ENCODE results near the gene MIS12. TPM values are rescaled to one million over a fixed set of nuclear protein-coding genes. Genes with fewer than 3 reads are reported as not detected.

Gene MIS12
- total and polyA plus RNA-seq, 2 of the 8 experiments (the other 6 are each of a cell fraction or from before 2014, with no cell fraction given), result 9.5 to 25.6 TPM

DNA sequence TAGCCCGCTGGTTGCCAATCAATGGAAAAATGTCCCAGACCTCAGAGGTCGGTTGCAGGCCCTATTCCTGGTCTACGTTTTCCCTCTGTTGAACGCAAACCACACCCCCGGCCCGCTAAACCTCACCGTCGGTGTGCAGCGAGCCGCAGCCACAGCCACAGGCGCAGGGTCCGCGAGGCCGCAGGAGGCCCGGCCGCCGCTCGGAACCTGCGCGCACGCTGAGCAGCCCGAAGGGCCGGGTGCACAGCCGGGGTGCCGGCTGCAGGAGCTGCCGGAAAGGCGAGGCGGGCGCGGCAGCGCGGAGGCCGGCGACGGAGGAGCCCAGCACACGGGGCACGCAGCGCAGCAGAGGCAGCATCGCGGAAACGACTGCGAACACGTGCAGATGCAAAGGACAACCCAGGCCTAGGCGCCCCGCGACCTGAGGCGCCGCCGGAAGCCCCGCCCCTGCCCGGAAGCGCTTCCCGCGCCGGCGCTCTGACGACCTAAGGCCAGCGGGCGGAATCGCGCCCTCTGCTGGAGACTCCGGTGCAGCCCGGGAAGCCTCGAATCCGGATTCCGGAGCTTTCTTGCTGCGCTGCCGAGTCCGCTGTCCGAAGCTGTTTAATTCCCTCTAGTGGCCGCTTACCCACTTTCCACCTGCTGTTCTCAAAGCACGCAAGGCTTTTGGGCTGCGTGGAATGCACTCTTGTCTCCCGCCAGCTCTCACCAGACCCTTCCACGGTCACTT, 47.5 kb upstream of the MIS12 start, which contains the start of gene C1QBP:
Gene C1QBP (minus strand): TSS at position 440 of the 730 bp plus-strand sequence. CDS start 82 bp downstream, at position 358.
- WGBS, 2 experiments (ENCODE audit: extremely low coverage in 1 of 2, insufficient coverage in 1 of 2, insufficient read length in 1 of 2, insufficient replicate concordance in 2 of 2, low coverage in 1 of 2, low lambda C conversion rate in 2 of 2, missing lambda C conversion rate in 1 of 2), result 1% methylated on average over 57 of the region's 75 CpGs; no CpG with 5 or more reads in 1 of the 2 experiments
- Histone ChIP-seq H2AFZ (ENCODE audit: low read length) (no peak within 1 kb of the TSS; the same call in 1 of the 2 replicates), H3K18ac (ENCODE audit: extremely low read depth, low read length) (peak within 1 kb of the TSS; percentile 87; the same call in 1 of the 2 replicates), H3K27me3 (replicated peaks in 1 of 4; ENCODE audit: control insufficient read depth in 3 of 4, extremely low read depth in 1 of 4, insufficient read depth in 3 of 4, low read length in 3 of 4) (no peaks in the 10 kb centered on the region), H4K20me1 (replicated peaks in 1 of 2; ENCODE audit: control insufficient read depth in 1 of 2, insufficient read depth in 2 of 2, low read length in 2 of 2) (peaks cover 5 to 20% of the 10 kb centered on the region in 2 experiments), H2BK15ac (ENCODE audit: low read length) (no peak within 1 kb of the TSS), H3K79me2 (ENCODE audit: control insufficient read depth in 1 of 2, insufficient read depth in 2 of 2, low read length in 2 of 2) (peaks cover 12 to 49% of the 10 kb centered on the region in 2 experiments), H3K56ac (replicated peaks; ENCODE audit: insufficient read length, low read depth, low read length) (no peak within 1 kb of the TSS), H2BK120ac (replicated peaks; ENCODE audit: low read depth, low read length) (no peak within 1 kb of the TSS), H4K8ac (ENCODE audit: extremely low read depth, insufficient read depth, low read length) (peak within 1 kb of the TSS; percentile 92), H4K5ac (ENCODE audit: insufficient read length, low read depth, low read length) (no peak within 1 kb of the TSS), H2AK5ac (ENCODE audit: low read depth, low read length) (no peak within 1 kb of the TSS), H3K36me3 (ENCODE audit: control insufficient read depth in 2 of 4, insufficient read depth in 4 of 4, low read length in 3 of 4) (peaks cover 18 to 56% (median 37%) of the 10 kb centered on the region in 4 experiments), H3K9ac (replicated peaks in 1 of 4; ENCODE audit: extremely low read depth in 1 of 4, low read depth in 3 of 4, low read length in 3 of 4) (peak within 1 kb of the TSS; percentile 90 to 98 (median 91)), H3K27ac (ENCODE audit: low read depth, low read length) (no peak within 1 kb of the TSS), H3K9me3 (ENCODE audit: insufficient read depth in 2 of 2, low read depth in 1 of 2, low read length in 1 of 2) (no peaks in the 10 kb centered on the region), H3K4ac (replicated peaks; ENCODE audit: insufficient read length, low read depth, low read length) (no peak within 1 kb of the TSS), H3K23ac (ENCODE audit: insufficient read length) (no peak within 1 kb of the TSS), H3K4me2 (ENCODE audit: insufficient read depth in 1 of 2, low read depth in 2 of 2, low read length in 2 of 2) (peak within 1 kb of the TSS; percentile 82 to 92), H2BK20ac (ENCODE audit: low read length) (no peak within 1 kb of the TSS), H3K23me2 (ENCODE audit: low read depth, low read length) (peaks cover 2% of the 10 kb centered on the region; the same call in 1 of the 2 replicates), H4K91ac (replicated peaks; ENCODE audit: insufficient read length, low read length) (no peak within 1 kb of the TSS), H3K14ac (ENCODE audit: insufficient read length) (no peak within 1 kb of the TSS), H3K4me1 (replicated peaks in 1 of 4; ENCODE audit: control insufficient read depth in 3 of 4, insufficient read depth in 4 of 4, low read length in 3 of 4) (no peaks in the 10 kb centered on the region; a peak in 1 of 7 replicates), H2BK12ac (ENCODE audit: low read depth, low read length) (no peak within 1 kb of the TSS), H2BK5ac (ENCODE audit: low read depth, low read length) (peak within 1 kb of the TSS; percentile 39; the same call in 1 of the 2 replicates), H3K4me3 (ENCODE audit: extremely low read depth in 1 of 4, insufficient read depth in 2 of 4, low read depth in 3 of 4, low read length in 4 of 4) (peak within 1 kb of the TSS; percentile 74 to 99 (median 90)), H3K79me1 (ENCODE audit: low read depth, low read length) (peaks cover 2% of the 10 kb centered on the region)
- ChIA-PET POLR2A (ENCODE audit: partially characterized antibody) (interaction anchor here (0.9 to 21.2 kb wide), 15 partner anchors 8 to 81 kb away, joined by 3 to 228 read pairs (median 4); partner anchors contain the start of genes DERL2, DHX33, MIS12 and NUP88), CTCF (ENCODE audit: partially characterized antibody) (interaction anchor here (0.6 to 3.1 kb wide), 17 partner anchors 9 to 1183 kb away, joined by 3 to 18 read pairs (median 4); partner anchors contain the start of gene DHX33)
- DNase-seq (ENCODE audit: low read depth in 1 of 2, low spot score in 2 of 2) (peak; percentile 88 to 99), FAIRE-seq (peak; percentile 28)
- TF ChIP-seq, protein P1, sequence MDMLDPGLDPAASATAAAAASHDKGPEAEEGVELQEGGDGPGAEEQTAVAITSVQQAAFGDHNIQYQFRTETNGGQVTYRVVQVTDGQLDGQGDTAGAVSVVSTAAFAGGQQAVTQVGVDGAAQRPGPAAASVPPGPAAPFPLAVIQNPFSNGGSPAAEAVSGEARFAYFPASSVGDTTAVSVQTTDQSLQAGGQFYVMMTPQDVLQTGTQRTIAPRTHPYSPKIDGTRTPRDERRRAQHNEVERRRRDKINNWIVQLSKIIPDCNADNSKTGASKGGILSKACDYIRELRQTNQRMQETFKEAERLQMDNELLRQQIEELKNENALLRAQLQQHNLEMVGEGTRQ (IDR thresholded peaks at IDR 0.05; ENCODE audit: low read length), result peak; percentile 33; the same call in 1 of the 2 replicates
- TF ChIP-seq RAD21 (IDR thresholded peaks at IDR 0.05 in 1 of 2, conservative IDR thresholded peaks at IDR 0.05 in 1 of 2; ENCODE audit: low read depth in 2 of 2, low read length in 2 of 2), result peak; percentile 21 to 38; a peak in 3 of 4 replicates
- TF ChIP-seq, protein P2, sequence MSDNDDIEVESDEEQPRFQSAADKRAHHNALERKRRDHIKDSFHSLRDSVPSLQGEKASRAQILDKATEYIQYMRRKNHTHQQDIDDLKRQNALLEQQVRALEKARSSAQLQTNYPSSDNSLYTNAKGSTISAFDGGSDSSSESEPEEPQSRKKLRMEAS (IDR thresholded peaks at IDR 0.05), result peak; percentile 93
- peak; percentile 45 to 82 for TF ChIP-seq POLR2A (IDR thresholded peaks at IDR 0.05; ENCODE audit: control extremely low read depth in 1 of 2, low read depth in 2 of 2, low read length in 2 of 2)
- TF ChIP-seq SRF (IDR thresholded peaks at IDR 0.05; ENCODE audit: low read depth, low read length), result no peak
- TF ChIP-seq CREB1 (IDR thresholded peaks at IDR 0.05), result peak; percentile 58; the same call in 1 of the 2 replicates
- no peak for TF ChIP-seq TCF12 (IDR thresholded peaks at IDR 0.05; ENCODE audit: low read depth, low read length)
- TF ChIP-seq KDM1A (IDR thresholded peaks at IDR 0.05; ENCODE audit: borderline replicate concordance, low read length), result no peak
- peak; percentile 71 for TF ChIP-seq BACH1 (IDR thresholded peaks at IDR 0.05; ENCODE audit: low read length)
- TF ChIP-seq SUZ12 (IDR thresholded peaks at IDR 0.05; ENCODE audit: low read length), result no peak
